ENCODE results near the gene CCDC158. TPM values are rescaled to one million over a fixed set of nuclear protein-coding genes. Genes with fewer than 3 reads are reported as not detected.
"Not testable (repeated sequence)": the region's sequence is repeated elsewhere in the genome, so short reads cannot be mapped to it uniquely, and the experiment has no call there.

CCDC158 gene
- total and polyA plus RNA-seq, 9 donors = 0.02 to 0.23 (median 0.15) TPM; not detected in 3

DNA sequence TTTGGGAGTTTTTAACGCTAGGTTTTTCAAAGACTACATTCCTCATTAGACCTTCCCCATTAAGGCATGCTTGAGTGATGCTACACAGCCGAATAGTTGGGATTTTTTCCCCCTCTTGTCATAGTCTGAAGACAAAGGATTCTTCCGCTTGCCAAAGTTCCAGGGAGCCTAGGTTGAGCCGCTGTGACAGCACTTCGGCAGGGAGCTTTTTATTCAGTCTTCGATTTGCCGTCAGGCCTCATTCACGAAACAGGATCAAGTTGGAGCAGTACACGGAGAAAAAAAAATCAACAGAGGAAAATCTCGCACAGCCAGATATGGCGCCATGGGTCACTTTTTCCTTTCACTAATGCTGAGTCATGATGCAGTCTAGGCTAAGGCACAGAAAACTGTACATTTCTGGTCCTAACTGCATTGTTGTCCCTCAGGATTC, 38.4 kb upstream of the CCDC158 start:
- TF ChIP-seq, protein P1, sequence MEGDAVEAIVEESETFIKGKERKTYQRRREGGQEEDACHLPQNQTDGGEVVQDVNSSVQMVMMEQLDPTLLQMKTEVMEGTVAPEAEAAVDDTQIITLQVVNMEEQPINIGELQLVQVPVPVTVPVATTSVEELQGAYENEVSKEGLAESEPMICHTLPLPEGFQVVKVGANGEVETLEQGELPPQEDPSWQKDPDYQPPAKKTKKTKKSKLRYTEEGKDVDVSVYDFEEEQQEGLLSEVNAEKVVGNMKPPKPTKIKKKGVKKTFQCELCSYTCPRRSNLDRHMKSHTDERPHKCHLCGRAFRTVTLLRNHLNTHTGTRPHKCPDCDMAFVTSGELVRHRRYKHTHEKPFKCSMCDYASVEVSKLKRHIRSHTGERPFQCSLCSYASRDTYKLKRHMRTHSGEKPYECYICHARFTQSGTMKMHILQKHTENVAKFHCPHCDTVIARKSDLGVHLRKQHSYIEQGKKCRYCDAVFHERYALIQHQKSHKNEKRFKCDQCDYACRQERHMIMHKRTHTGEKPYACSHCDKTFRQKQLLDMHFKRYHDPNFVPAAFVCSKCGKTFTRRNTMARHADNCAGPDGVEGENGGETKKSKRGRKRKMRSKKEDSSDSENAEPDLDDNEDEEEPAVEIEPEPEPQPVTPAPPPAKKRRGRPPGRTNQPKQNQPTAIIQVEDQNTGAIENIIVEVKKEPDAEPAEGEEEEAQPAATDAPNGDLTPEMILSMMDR (IDR thresholded peaks at IDR 0.05) = no peak
- no peak for TF ChIP-seq EP300 (IDR thresholded peaks at IDR 0.05)
- TF ChIP-seq POLR2A (IDR thresholded peaks at IDR 0.05) = no peak
- Histone ChIP-seq H3K27ac (no peak overlapping the region), H3K4me3 (no peak overlapping the region), H3K4me1 (ENCODE audit: insufficient read depth) (no peaks in the 10 kb centered on the region), H3K27me3 (no peaks in the 10 kb centered on the region), H3K36me3 (no peaks in the 10 kb centered on the region), H3K9me3 (peaks cover 0 to 4% of the 10 kb centered on the region in 2 donors)
- intact Hi-C loops (cut with DNase I) = no loop called here
- no peak for DNase-seq
- 70 to 75% (median 75%) methylated on average over 11 of the region's 11 CpGs for WGBS, 3 donors

DNA sequence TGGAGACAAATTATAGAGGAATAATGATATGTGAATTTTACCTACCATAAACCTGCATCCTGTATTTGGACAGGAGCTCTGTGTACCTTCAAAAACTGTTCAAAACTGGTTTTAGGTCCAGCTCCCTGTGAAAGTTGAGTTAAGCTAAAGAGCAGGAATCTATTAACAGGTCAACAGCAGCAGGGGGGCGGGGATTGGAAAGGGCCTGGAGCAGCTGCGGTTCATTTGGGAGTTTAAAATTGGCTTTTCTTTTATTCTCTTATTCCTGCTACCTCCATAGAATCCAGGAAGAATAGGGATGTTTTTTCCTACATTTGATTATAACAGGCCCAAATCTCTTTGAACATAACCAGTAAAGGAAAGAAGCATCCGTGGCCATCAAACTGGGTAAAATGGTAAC, 37.9 kb upstream of the CCDC158 start:
- no peak for DNase-seq
- WGBS, 3 donors = 34 to 42% (median 36%) methylated on average over 3 of the region's 3 CpGs
- intact Hi-C loops (cut with DNase I) = no loop called here
- Histone ChIP-seq H3K27ac (no peak overlapping the region), H3K27me3 (no peaks in the 10 kb centered on the region), H3K4me3 (no peak overlapping the region), H3K4me1 (ENCODE audit: insufficient read depth) (no peaks in the 10 kb centered on the region), H3K9me3 (peaks cover 0 to 1% of the 10 kb centered on the region in 2 donors), H3K36me3 (no peaks in the 10 kb centered on the region)
- TF ChIP-seq POLR2A (IDR thresholded peaks at IDR 0.05) = no peak
- no peak for TF ChIP-seq EP300 (IDR thresholded peaks at IDR 0.05)
- TF ChIP-seq, protein P1 (IDR thresholded peaks at IDR 0.05) = no peak

GRCh38 chr4:76458297-76458696, 37.4 kb upstream of the CCDC158 start:
- no peaks in the 10 kb centered on the region for H3K4me1 ChIP-seq (ENCODE audit: insufficient read depth)
- DNase-seq = no peak
- intact Hi-C loops (cut with DNase I) = no loop called here
- no peaks in the 10 kb centered on the region for H3K9me3 ChIP-seq
- H3K4me3 ChIP-seq = no peak overlapping the region
- H3K27ac ChIP-seq = no peak overlapping the region
- H3K27me3 ChIP-seq = no peaks in the 10 kb centered on the region
- no peaks in the 10 kb centered on the region for H3K36me3 ChIP-seq
- WGBS, 3 donors = 78 to 80% (median 80%) methylated on average over 2 of the region's 2 CpGs
- TF ChIP-seq, protein P1 (IDR thresholded peaks at IDR 0.05) = no peak
- no peak for TF ChIP-seq EP300 (IDR thresholded peaks at IDR 0.05)
- no peak for TF ChIP-seq POLR2A (IDR thresholded peaks at IDR 0.05)

DNA sequence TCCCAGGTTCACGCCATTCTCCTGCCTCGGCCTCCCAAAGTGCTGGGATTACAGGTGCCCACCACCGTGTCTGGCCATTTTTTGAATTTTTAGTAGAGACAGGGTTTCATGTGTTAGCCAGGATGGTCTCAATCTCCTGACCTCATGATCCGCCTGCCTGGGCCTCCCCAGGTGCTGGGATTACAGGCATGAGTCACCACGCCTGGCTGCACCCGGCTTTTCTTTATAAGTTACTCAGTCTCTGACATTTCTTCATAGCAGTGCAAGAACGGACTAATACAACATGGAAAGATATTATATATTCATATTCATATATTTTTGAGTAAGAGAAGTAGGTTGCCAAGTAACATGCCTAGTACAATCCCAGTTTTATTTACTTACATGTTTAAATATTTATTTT, 36.9 kb upstream of the CCDC158 start:
- H3K36me3 ChIP-seq = no peaks in the 10 kb centered on the region
- WGBS, 3 donors = 88 to 96% (median 93%) methylated on average over 7 of the region's 7 CpGs
- intact Hi-C loops (cut with DNase I) = no loop called here
- no peak for DNase-seq
- no peaks in the 10 kb centered on the region for H3K4me1 ChIP-seq (ENCODE audit: insufficient read depth)
- TF ChIP-seq, protein P1 (IDR thresholded peaks at IDR 0.05) = no peak
- TF ChIP-seq POLR2A (IDR thresholded peaks at IDR 0.05) = no peak
- no peak for TF ChIP-seq EP300 (IDR thresholded peaks at IDR 0.05)
- H3K9me3 ChIP-seq = no peaks in the 10 kb centered on the region
- no peak overlapping the region for H3K4me3 ChIP-seq
- H3K27ac ChIP-seq = no peak overlapping the region
- H3K27me3 ChIP-seq = no peaks in the 10 kb centered on the region

DNA sequence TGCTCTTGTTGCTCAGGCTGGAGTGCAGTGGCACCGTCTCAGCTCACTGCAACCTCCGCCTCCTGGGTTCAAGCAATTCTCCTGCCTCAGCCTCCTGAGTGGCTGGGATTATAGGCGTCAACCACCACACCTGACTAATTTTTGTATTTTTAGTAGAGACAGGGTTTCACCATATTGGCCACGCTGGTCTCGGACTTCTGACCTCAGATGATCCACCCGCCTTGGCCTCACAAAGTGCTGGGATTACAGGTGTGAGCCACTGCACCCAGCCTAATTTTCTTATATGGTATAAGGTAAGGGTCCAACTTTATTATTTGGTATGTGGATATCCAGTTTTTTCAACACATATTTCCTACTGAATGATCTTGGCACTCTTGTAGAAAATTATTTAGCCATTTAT, 33.1 kb upstream of the CCDC158 start:
- H3K27ac ChIP-seq; H3K4me1 ChIP-seq (ENCODE audit: insufficient read depth); H3K9me3 ChIP-seq; H3K4me3 ChIP-seq; intact Hi-C loops (cut with DNase I); H3K36me3 ChIP-seq; H3K27me3 ChIP-seq; DNase-seq: not testable (repeated sequence)
- WGBS, 3 donors = 91 to 92% (median 91%) methylated on average over 6 of the region's 6 CpGs

Data from ovary (tissue), 9 donors.